PFSK-1 (cell line): ENCODE measurements around the gene IGHMBP2.

Experiments
- FOXP2 ChIP-seq: optimal IDR thresholded peaks from 2 replicates; pipeline ENCODE3; 2011; ENCODE audit warnings: borderline replicate concordance, control low read depth, inconsistent platforms; ENCODE audit not compliant: insufficient read depth; ENCODE audit errors: extremely low read length, extremely low read depth
- POLR2AphosphoS5 ChIP-seq: IDR thresholded peaks from 2 replicates; pipeline ENCODE4 v1.6.1; 2012; ENCODE audit warnings: low read depth, mild to moderate bottlenecking, control low read depth, low read length, moderate library complexity
- SIN3A ChIP-seq: IDR thresholded peaks from 2 replicates; pipeline ENCODE4 v1.6.1; 2012; ENCODE audit warnings: mild to moderate bottlenecking, low read length, moderate library complexity, borderline replicate concordance; ENCODE audit not compliant: insufficient read depth
- TAF1 ChIP-seq: IDR thresholded peaks from 2 replicates; pipeline ENCODE4 v1.6.1; 2012; ENCODE audit warnings: low read length, control low read depth, borderline replicate concordance; ENCODE audit not compliant: insufficient read depth
- TF ChIP-seq, protein P1 (sequence below), 2 experiments: IDR thresholded peaks; 2 replicates each; pipeline versions ENCODE4 v1.6.1 to v1.8.0; 2011 to 2012; ENCODE audit warnings: low read depth in 2 of 2, low read length in 2 of 2, control low read depth in 1 of 2, inconsistent platforms in 1 of 2, mild to moderate bottlenecking in 1 of 2, moderate library complexity in 1 of 2; ENCODE audit not compliant: insufficient read depth in 1 of 2

Gene IGHMBP2

GRCh38 chr11:68939583-68940555, 36.2 kb downstream of the IGHMBP2 start:
- TF ChIP-seq POLR2AphosphoS5 (no peak), FOXP2 (no peak), TAF1 (no peak), SIN3A (no peak)
- TF ChIP-seq, protein P1, sequence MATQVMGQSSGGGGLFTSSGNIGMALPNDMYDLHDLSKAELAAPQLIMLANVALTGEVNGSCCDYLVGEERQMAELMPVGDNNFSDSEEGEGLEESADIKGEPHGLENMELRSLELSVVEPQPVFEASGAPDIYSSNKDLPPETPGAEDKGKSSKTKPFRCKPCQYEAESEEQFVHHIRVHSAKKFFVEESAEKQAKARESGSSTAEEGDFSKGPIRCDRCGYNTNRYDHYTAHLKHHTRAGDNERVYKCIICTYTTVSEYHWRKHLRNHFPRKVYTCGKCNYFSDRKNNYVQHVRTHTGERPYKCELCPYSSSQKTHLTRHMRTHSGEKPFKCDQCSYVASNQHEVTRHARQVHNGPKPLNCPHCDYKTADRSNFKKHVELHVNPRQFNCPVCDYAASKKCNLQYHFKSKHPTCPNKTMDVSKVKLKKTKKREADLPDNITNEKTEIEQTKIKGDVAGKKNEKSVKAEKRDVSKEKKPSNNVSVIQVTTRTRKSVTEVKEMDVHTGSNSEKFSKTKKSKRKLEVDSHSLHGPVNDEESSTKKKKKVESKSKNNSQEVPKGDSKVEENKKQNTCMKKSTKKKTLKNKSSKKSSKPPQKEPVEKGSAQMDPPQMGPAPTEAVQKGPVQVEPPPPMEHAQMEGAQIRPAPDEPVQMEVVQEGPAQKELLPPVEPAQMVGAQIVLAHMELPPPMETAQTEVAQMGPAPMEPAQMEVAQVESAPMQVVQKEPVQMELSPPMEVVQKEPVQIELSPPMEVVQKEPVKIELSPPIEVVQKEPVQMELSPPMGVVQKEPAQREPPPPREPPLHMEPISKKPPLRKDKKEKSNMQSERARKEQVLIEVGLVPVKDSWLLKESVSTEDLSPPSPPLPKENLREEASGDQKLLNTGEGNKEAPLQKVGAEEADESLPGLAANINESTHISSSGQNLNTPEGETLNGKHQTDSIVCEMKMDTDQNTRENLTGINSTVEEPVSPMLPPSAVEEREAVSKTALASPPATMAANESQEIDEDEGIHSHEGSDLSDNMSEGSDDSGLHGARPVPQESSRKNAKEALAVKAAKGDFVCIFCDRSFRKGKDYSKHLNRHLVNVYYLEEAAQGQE (IDR thresholded peaks at IDR 0.05; ENCODE audit: insufficient read depth in 1 of 2, low read depth in 2 of 2, low read length in 2 of 2) = no peak

- TF ChIP-seq SIN3A (no peak), POLR2AphosphoS5 (no peak), TAF1 (no peak), FOXP2 (no peak)
- TF ChIP-seq, protein P1 (IDR thresholded peaks at IDR 0.05; ENCODE audit: insufficient read depth in 1 of 2, low read depth in 2 of 2, low read length in 2 of 2) = no peak
These were observed 37.1 kb downstream of the IGHMBP2 start for GRCh38 chr11:68940651-68941323.

DNA sequence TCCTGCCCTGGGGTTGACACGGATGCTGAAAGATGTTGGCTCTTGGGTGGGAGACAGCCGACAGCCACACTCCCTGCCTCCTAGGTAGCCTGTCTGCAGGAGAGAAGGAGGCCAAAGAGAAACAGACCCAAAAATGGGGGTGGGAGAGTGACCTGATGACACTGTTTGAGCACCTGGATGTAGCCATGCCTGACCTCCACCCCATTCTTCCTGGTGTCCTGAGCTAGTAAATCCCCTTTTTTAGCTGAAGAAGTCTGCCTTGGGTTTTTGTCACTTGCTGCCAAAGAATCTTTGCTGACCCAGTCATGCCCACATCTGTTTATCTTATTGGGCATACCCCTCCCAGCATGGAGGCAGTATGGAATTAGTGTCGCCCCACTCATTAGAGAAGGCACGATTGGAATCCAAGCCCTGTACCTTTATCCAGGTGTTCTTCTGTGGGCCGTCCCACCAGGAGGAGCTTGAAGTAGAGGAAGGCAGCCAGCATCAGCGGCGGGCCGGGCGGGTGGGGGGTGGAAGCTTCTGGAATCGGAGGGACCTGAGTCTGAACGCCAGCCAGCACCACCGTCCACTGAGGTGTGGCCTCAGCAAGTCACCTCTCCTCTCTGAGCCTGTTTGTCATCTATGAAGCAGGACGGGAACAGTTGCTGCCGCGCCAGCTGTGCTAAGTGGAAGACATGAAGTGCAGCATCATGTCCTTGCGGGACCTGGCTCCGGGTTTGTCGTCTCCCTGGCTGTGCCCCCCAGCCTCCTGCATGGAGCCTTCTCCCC, 37.8 kb downstream of the IGHMBP2 start:
- TF ChIP-seq, protein P1 (IDR thresholded peaks at IDR 0.05; ENCODE audit: insufficient read depth in 1 of 2, low read depth in 2 of 2, low read length in 2 of 2) = no peak
- TF ChIP-seq TAF1 = no peak

DNA sequence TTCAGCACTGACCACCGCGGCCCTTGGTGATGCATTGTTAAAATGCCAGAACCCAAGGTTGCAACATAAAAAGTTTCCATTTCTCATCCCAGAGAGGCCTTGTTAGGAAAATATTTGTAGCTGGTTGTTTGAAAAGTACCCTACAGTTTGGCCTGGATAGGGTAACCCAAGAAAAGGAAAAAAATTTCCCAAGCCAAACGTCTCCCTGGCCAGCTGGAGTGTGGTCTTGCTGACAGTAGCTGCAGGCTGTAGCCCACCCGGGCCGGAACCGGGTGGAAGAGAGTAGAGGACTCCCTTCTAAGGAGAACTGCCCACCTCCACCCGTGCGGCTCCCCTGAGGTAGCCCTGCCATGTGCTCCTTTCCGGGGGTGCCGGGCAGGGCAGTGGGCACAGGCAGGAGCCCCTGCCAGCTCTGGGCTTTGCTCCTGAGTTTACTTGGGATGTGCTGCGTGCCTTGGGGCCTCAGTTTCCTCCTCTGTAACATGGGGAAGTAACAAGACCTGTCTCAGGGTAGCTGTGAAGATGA, 38.5 kb downstream of the IGHMBP2 start:
- TF ChIP-seq, protein P1 (IDR thresholded peaks at IDR 0.05; ENCODE audit: insufficient read depth in 1 of 2, low read depth in 2 of 2, low read length in 2 of 2) = no peak
- no peak for TF ChIP-seq TAF1
- TF ChIP-seq SIN3A = no peak
- TF ChIP-seq FOXP2 = no peak
- no peak for TF ChIP-seq POLR2AphosphoS5
